Panc1 (cell line): Measurements from ENCODE around the gene ESR1. TPM values are rescaled to one million over a fixed set of nuclear protein-coding genes. Genes with fewer than 3 reads are reported as not detected.

ENCODE experiments used
- ATAC-seq: fragments of 200-7000 bp; cut with Tn5 transposase; 2 replicates; pipeline ENCODE4 v1.9.1; 2020; ENCODE audit warnings: mild to moderate bottlenecking, moderate library complexity
- BruUV-seq: library from RNA; stranded (reverse); fragments of 400-500 nt; replicated peaks from 2 replicates; lab custom pipeline; 2021; lab: Mats Ljungman, UMichigan
- CTCF ChIA-PET: fragments of 300-600 bp; sonication (Branson Sonifier 250); formaldehyde crosslinking; loops from one replicate; lab custom pipeline; 2022; ENCODE audit warnings: antibody characterized with exemption; lab: Charles Lee
- POLR2A ChIA-PET: fragments of 300-600 bp; sonication (Branson Sonifier 250); formaldehyde crosslinking; loops from one replicate; lab custom pipeline; 2022; ENCODE audit warnings: antibody characterized with exemption; lab: Charles Lee
- DNase-seq: peaks from one replicate; pipeline ENCODE4 v3.0.0-alpha.2; 2010; ENCODE audit warnings: low read depth, low spot score
- H3K27ac ChIP-seq: 2 replicates; pipeline ENCODE4 v1.5.1; 2011; ENCODE audit warnings: mild to moderate bottlenecking, low read length, inconsistent platforms
- H3K27me3 ChIP-seq: fragments of 200-500 bp; sonication (Bioruptor generic); 2 replicates; pipeline ENCODE4 v1.6.0; 2014; ENCODE audit warnings: low read length, inconsistent platforms; ENCODE audit not compliant: control insufficient read depth, insufficient read depth
- H3K36me3 ChIP-seq: fragments of 200-500 bp; sonication (Bioruptor generic); 2 replicates; pipeline ENCODE4 v1.5.1; 2014; ENCODE audit warnings: inconsistent platforms, mild to moderate bottlenecking, low read length, moderate library complexity; ENCODE audit not compliant: control insufficient read depth, insufficient read depth
- H3K4me1 ChIP-seq: 2 replicates; pipeline ENCODE4 v1.5.1; 2011; ENCODE audit warnings: inconsistent platforms, mild to moderate bottlenecking, low read length, moderate library complexity; ENCODE audit not compliant: control insufficient read depth, insufficient read depth
- H3K4me3 ChIP-seq, 2 experiments: 2 replicates each; pipeline ENCODE4 v1.5.1; 2011 to 2012; ENCODE audit warnings: low read depth in 2 of 2, low read length in 2 of 2, mild to moderate bottlenecking in 2 of 2, inconsistent platforms in 1 of 2, moderate library complexity in 1 of 2
- H3K9me3 ChIP-seq: fragments of 200-500 bp; sonication (Bioruptor generic); 2 replicates; pipeline ENCODE4 v1.5.1; 2014; ENCODE audit warnings: low read depth, mild to moderate bottlenecking, inconsistent platforms, low read length, moderate library complexity; ENCODE audit not compliant: control insufficient read depth, insufficient read depth
- CTCF ChIP-seq: fragments of 450-650 bp; IDR thresholded peaks from 2 replicates; pipeline ENCODE4 v1.5.1; 2017; ENCODE audit warnings: mild to moderate bottlenecking
- POLR2AphosphoS5 ChIP-seq: IDR thresholded peaks from 2 replicates; pipeline ENCODE4 v1.6.1; 2012; ENCODE audit warnings: mild to moderate bottlenecking, low read depth, low read length, moderate library complexity
- REST ChIP-seq, 2 experiments: IDR thresholded peaks; 2 replicates each; pipeline ENCODE4 v1.6.1; 2011 to 2012; ENCODE audit warnings: low read depth in 2 of 2, control low read depth in 1 of 2, low read length in 1 of 2, mild to moderate bottlenecking in 1 of 2, moderate library complexity in 1 of 2; ENCODE audit not compliant: insufficient read depth in 1 of 2
- SIN3A ChIP-seq: IDR thresholded peaks from 2 replicates; pipeline ENCODE4 v1.6.1; 2012; ENCODE audit warnings: low read depth, mild to moderate bottlenecking, low read length, moderate library complexity, borderline replicate concordance; ENCODE audit not compliant: insufficient read depth
- TCF7L2 ChIP-seq: IDR thresholded peaks from 2 replicates; pipeline ENCODE4 v1.6.1; 2011; ENCODE audit warnings: mild to moderate bottlenecking, low read depth, low read length, inconsistent platforms
- in situ Hi-C: cut with HindIII; loops from 2 replicates; pipeline ENCODE4 v1.10.0; 2016; ENCODE audit warnings: low sequenced_read_pairs, low pct_unique_long_range_greater_than_20kb
- intact Hi-C: fragments of 100-400 bp; cut with micrococcal nuclease; formaldehyde crosslinking; loops from one replicate; pipeline ENCODE4 v1.10.0; 2022; ENCODE audit not compliant: unreplicated experiment
- total RNA-seq: library from RNA; stranded (reverse); gene quantifications from one replicate; pipeline ENCODE4 v1.2.1, GENCODE V29; 2021; ENCODE audit not compliant: unreplicated experiment

The ESR1 gene
- total RNA-seq, 1 experiment from 2014 or later: 0.03 TPM

GRCh38 chr6:151763303-151763702 is 44.2 kb upstream of the ESR1 start:
- ATAC-seq (no peak; the same call in 1 of the 2 replicates), DNase-seq (no peak)
- in situ Hi-C loops: no loop called here
- Histone ChIP-seq H3K27me3 (no peaks in the 10 kb centered on the region), H3K4me1 (no peaks in the 10 kb centered on the region; the same call in 1 of the 2 replicates), H3K27ac (no peak overlapping the region), H3K4me3 (peak overlapping the region in 1 of 2 experiments; percentile 25; a peak in 2 of 4 replicates), H3K9me3 (no peaks in the 10 kb centered on the region), H3K36me3 (no peaks in the 10 kb centered on the region)
- POLR2A ChIA-PET: interaction anchor here (0.5 kb wide), 1 partner anchor 12 kb away, joined by 6 read pairs; no protein-coding TSS in a partner anchor
- CTCF ChIA-PET: interaction anchor here (0.6 kb wide), 1 partner anchor 239 kb away, joined by 3 read pairs; no protein-coding TSS in a partner anchor
- no peak for TF ChIP-seq REST (IDR thresholded peaks at IDR 0.05; ENCODE audit: insufficient read depth in 1 of 2, low read depth in 2 of 2, low read length in 1 of 2)
- no peak for TF ChIP-seq CTCF
- TF ChIP-seq POLR2AphosphoS5: no peak
- TF ChIP-seq SIN3A: no peak
- TF ChIP-seq TCF7L2: no peak
- intact Hi-C loops: no loop called here
- no TSS peak for BruUV-seq

- ATAC-seq (peak; percentile 96), DNase-seq (peak; percentile 20)
- POLR2A ChIA-PET: no interaction called here
- CTCF ChIA-PET: interaction anchor here (0.6 kb wide), 1 partner anchor 239 kb away, joined by 3 read pairs; no protein-coding TSS in a partner anchor
- TF ChIP-seq CTCF: peak; percentile 84
- no peak for TF ChIP-seq TCF7L2
- no peak for TF ChIP-seq POLR2AphosphoS5
- no peak for TF ChIP-seq SIN3A
- TF ChIP-seq REST (IDR thresholded peaks at IDR 0.05; ENCODE audit: insufficient read depth in 1 of 2, low read depth in 2 of 2, low read length in 1 of 2): no peak
- Histone ChIP-seq H3K27ac (no peak overlapping the region), H3K4me3 (peak overlapping the region in 1 of 2 experiments; percentile 25; a peak in 2 of 4 replicates), H3K27me3 (no peaks in the 10 kb centered on the region), H3K36me3 (no peaks in the 10 kb centered on the region), H3K9me3 (no peaks in the 10 kb centered on the region), H3K4me1 (no peaks in the 10 kb centered on the region; the same call in 1 of the 2 replicates)
- intact Hi-C loops: loop anchor here (2.0 kb wide), 2 partner anchors 361 to 505 kb away; no protein-coding TSS in a partner anchor
- no TSS peak for BruUV-seq
- in situ Hi-C loops: no loop called here
Observed at GRCh38 chr6:151763938-151764680, 43.4 kb upstream of the ESR1 start.
